Measurements from ENCODE around the gene ZNF367.

DNA sequence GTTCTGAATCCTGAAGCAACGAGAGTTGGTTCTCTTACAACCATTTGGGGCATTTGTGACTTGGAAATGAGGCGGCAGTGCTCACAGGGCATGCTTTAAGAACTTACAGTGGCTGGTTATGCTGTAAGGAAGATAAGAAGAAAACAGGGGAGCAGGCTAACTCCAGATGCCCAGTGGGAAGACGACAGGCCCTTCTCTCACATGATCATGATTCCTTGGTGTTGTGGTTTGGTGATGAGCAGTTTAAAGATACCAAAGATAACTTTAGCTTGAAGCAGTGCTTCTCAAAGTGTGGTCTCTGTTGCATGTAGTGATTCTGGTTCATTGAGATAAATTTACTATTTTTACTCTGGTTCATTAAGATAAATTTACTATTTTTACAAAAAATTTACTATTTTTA, 29.2 kb upstream of the ZNF367 start:
- TF ChIP-seq TAF1 (IDR thresholded peaks at IDR 0.05; ENCODE audit: borderline replicate concordance, insufficient read depth, low read length) (no peak), REST (IDR thresholded peaks at IDR 0.05; ENCODE audit: insufficient read depth in 1 of 2, low read depth in 2 of 2, low read length in 2 of 2) (no peak), POLR2AphosphoS5 (IDR thresholded peaks at IDR 0.05; ENCODE audit: low read depth, low read length) (no peak), FOXP2 (optimal IDR thresholded peaks at IDR 0.05; ENCODE audit: borderline replicate concordance, extremely low read depth, extremely low read length, insufficient read depth) (no peak)

Measured in PFSK-1 (cell line).